ACHN (cell line): ENCODE results near the gene KRT6A.
"Not testable (repeated sequence)": the region's sequence is repeated elsewhere in the genome, so short reads cannot be mapped to it uniquely, and the experiment has no call there.

Experiments
- DNase-seq: peaks from one replicate; pipeline ENCODE4 v3.0.0-alpha.2; 2015
- in situ Hi-C: cut with HindIII; loops from 2 replicates; pipeline ENCODE4 v1.10.0; 2017; ENCODE audit warnings: low sequenced_read_pairs, low pct_ligation_motif_present, low pct_unique_long_range_greater_than_20kb

KRT6A gene

DNA sequence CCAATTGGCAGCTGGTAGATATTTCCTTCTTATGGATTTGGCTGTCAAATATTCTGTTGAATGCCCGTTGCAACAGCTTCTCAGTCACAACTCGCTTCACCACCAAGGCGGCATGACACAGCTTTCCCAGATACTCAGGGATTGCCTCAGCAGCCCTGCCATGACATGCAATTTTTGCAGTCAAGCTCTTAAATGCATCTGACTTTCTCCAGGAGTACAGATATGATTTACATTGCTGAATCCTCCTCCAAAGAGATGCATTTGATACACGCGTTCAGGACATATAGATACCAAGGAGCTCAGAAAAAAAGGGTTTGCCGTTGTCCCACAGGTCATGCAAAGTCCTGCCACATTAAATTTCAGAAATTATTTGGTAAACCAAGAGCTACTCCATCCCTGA is 20.7 kb upstream of the KRT6A start:
- no peak for DNase-seq
- in situ Hi-C loops = no loop called here

DNA sequence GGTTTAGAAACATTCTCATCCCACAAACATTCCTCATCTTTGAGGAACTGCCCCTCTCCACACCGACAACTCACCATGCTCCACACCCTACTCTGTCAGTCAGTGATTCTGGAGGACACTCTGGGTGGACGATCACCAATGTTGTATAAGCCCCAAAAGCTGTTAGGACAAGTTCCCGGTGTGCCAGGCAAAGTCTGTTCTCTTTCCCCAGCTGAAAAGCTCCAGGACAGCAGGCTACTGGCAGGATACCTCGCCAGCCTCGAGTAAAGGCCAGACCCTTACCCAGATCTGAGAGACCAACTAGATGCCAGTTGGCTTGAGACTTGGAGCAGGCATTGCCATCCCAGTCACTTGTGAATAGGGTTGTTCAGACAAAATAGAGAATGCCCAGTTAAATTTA is 15.2 kb upstream of the KRT6A start:
- in situ Hi-C loops = no loop called here
- no peak for DNase-seq

DNA sequence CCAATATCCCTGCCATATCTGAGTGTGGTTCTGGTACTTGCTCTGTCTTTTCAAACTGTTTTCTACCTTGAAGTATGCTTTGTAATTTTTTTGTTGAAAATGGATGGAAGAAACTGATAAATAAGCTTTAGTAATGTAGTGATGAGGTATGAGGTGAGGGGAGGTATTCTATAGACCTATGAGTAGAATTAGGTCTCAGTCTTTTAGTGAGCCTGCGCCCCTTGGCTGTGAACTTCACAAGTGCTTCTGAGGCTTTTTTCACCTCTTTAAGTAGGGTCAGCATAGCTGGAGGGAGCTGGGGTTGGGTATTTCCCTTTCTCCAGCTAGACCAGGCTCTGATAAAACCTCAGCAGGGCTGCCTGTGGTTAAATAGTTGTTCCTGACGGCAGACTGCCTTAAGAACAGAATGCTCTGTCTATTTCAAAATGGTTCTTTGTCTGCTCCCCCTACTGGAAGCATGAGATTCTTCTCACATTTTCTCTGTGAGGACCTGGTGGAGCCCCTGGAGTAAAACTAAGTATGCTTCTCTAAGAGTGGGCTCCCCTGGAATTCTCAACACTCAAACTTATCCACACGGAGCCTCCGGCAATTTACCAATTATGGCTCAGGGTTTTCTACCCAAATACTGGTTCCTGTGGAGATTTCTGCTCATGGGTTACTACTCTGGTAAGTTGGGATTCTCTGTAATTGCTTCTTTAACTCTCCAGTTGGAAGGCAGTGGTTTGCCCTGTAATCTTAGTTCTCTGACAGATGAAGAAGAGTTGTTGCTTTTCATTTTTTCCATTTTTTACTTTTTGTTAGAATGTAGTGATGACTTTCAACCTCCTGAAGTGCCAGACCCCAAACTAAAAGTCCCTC is 14.0 kb upstream of the KRT6A start:
- in situ Hi-C loops = no loop called here
- peak; percentile 63 for DNase-seq

DNA sequence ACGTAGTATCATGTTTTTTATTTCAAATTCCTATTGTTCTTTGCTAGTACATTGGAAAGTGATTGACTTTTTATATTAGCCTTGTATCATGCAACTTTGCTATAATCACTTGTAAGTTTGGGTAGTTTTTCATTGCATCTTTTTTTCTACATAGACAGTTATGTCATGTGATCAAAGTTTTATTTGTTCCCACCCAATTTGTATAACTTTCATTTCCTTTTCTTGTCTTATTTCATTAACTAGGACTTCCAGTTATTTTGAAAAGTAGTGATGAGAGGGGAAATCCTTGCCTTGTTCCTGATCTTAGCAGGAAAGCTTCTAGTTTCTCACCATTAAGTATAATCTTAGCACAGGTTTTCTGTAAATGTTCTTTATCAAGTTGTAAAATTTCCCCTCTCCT is 9.8 kb upstream of the KRT6A start:
- in situ Hi-C loops = no loop called here
- no peak for DNase-seq

DNA sequence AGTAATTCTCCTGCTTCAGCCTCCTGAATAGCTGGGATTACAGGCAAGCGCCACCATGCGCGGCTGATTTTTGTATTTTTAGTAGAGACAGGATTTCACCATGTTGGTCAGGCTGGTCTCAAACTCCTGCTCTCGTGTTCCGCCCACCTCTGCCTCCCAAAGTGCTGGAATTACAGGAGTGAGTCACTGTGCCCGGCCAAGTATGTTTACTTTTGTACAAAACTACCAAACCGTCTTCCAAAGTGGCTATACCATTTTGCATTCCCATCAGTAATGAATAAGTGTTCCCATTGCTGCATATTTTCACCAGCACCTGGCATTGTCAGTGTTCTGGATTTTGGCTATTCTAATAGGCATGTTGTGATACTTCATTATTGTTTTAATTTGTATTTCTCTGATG is 8.4 kb upstream of the KRT6A start:
- no peak for DNase-seq
- in situ Hi-C loops = no loop called here

DNA sequence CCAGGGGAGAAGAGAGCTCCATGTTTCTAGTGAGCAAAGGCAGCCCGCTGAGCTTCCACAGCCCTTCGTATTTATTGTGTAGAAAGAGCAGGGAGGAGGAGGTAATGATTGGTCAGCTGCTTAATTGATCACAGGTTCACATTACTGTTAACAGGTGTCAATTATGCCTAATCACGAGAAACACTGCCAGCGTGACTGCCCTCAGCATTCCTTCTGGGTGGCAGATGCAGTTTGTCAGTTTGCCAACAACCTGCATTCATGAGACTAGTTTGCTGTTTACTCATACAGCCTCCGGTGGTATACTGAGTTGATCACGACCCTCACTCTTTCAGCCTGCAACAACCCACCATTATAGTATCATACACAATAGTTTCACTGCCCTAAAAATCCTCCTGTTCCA is 7.5 kb upstream of the KRT6A start:
- DNase-seq, in situ Hi-C loops: not testable (repeated sequence)

- DNase-seq = no peak
- in situ Hi-C loops = no loop called here
Measured at GRCh38 chr12:52499806-52500560, 6.9 kb upstream of the KRT6A start.

DNA sequence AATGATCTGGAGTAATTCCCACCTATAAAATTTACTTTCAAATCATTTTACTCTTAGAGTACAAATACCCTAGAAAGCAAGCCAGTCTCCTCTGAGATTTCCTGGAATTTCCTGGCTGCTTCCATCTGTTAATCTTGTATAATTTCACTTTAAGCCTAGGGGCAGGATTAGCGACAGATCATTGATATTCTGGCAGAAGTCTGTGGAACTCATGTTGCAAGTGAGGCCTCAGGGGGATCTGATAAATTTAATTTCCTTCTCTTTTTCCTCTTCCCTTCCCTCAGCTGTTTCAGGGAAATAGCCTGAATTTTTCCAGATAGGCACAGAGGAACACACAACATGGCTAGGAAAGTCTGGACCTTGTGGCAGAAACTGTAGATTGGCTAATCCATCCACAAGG is 5.9 kb upstream of the KRT6A start:
- in situ Hi-C loops = no loop called here
- no peak for DNase-seq

DNA sequence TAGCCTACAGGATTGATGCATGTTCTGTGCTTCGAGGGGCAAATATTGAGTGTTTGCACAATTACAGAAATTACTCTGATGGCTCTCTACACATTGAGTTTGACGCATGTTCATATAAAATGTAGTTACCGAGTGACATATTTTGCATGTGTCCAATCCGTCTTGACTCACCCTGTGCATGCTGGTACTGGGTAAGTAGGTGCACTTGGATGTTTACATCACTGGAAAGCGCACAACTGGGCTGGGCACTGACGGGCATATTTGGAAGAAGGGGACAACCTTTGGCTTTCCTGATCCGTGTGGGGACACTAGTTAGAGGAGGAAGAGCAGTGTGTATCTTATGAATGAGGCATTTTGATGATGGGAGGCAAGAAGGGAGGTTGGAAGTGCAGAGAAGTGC is 4.9 kb upstream of the KRT6A start:
- in situ Hi-C loops = no loop called here
- no peak for DNase-seq

DNA sequence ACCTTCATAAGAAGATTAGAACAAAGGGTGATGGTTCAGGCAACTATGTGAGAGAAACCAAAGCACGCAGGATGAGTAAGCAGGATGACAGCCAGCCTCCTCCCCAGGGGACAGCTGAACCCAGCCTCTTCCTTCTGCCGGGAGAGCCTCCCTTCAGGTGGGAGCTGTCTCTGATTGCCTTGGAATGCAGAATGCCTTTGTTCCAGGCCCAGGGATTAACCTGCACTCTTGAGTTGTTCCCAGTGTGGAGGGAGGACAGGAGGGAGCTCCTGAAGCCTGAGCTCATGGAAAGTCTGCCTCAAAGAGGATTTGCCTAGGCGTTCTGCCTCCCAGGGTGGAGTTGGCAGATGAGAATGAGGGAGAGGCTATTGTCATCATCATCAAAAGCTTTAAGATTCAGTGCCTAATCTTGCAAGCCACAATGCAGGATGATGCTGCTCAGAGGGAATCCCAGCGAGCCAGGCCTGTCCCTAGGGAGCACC is 3.6 kb upstream of the KRT6A start:
- in situ Hi-C loops = no loop called here
- peak; percentile 15 for DNase-seq

GRCh38 chr12:52496054-52496453 is 3.0 kb upstream of the KRT6A start:
- DNase-seq = no peak
- in situ Hi-C loops = no loop called here

DNA sequence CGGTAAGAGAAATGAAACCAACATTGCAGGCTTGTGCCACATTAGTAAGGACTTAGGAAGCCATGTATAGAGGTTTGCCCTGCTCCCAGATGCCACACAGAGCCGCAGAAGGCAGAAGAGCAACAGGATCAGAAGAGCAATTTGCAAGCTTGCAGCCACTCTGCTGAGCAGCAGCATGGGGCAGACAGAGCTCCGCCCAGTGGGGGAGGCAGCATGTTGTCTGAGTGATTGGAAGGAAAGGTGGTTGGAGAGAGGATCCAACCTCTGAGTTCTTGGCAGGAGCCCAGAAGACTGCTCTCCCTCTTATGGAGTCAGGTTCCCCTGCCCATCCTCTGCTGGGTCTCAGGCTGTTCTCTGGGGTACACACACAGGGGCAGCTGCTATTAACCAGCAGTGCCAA is 2.3 kb upstream of the KRT6A start:
- in situ Hi-C loops = no loop called here
- DNase-seq = no peak

GRCh38 chr12:52494518-52494917 is 1.5 kb upstream of the KRT6A start:
- in situ Hi-C loops = no loop called here
- DNase-seq = no peak

DNA sequence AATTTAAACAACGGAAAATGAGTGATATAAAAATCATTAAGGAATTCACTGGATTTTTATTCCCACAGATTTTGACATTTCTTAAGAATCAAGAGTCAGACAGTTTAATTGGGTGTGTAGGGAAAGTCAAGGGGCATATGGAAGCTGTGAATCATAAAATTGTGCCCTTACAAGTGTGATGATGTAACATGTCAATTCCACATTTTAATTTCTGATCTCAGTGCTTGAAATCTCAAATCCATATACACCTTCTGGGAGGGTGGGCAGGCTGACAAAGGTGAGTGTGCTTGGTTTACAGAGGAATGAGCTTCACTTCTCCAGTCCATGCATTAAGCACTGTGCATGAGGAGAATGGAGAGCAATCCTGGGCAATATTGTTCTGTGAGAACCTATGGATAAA is 1.0 kb upstream of the KRT6A start:
- DNase-seq = no peak
- in situ Hi-C loops = no loop called here

- DNase-seq, in situ Hi-C loops: not testable (repeated sequence)
Measured at GRCh38 chr12:52492405-52492804, 652 bp downstream of the KRT6A start.

DNA sequence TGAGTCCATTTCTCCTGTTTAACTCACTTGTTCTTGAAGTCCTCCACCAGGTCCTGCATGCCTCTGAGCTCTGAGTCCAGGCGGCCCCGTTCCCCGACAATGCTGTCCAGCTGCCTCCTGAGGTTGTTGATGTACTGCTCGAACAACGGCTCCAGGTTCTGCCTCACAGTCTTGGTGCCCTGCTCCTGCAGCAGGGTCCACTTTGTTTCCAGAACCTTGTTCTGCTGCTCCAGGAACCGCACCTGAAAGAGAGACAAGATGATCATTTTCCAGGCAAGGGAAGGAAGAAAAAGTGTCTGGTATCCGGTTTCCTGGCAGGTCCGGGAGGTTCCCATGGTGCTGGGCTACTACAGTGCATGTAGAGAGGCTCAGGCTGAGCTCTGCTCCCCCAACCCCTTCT is 1.6 kb downstream of the KRT6A start:
- DNase-seq, in situ Hi-C loops: not testable (repeated sequence)

DNA sequence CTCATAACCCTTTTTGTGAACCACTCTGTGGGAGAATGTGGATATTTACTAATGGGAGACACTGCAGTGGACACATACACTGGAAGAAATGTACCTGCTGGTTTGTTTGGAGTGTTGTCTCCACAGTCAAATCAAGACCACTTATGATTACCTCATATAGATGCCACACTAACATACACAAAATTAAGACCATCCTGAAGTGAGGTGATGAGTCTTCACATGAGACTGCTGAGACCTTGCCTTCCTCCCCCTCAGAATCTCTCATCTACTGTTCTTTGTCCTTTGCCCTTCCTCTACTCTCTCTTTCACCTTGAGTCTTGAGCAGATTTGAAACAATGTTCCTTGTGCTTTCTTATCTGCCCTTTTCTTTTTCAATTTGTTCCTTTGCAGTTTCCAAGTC is 4.3 kb downstream of the KRT6A start:
- no peak for DNase-seq

DNA sequence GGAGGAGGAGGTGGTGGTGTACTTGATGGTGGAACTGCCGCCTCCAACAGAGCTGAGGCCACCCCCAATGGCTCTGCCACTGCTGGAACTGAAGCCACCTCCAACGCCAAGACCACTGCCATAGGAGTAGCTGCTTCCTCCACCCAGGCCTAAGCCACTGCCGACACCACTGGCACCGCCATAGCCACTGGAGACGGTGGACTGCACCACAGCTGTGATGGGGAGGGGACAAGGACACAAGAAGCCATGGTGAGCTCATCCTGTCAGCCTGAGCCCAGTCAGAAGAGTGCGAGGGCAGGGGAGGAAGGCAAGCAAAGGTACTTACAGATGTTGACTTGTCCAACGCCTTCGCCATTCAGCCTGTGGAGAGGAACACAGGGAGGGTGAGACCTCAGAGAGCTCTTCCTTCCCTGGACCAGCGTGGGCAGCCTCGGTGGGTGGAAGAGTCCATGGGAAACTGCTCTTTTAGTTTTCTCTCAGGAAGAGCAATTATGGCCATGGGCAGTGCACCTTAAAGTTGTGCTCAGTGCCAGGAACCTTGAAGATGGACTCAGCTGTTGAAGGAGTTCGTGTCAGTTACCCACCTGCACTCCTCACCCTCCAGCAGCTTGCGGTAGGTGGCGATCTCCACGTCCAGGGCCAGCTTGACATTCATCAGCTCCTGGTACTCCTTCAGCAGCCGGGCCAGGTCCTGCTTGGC is 5.2 kb downstream of the KRT6A start:
- DNase-seq, in situ Hi-C loops: not testable (repeated sequence)

More for the DNA sequence above, 4.3 kb downstream of the KRT6A start:
- in situ Hi-C loops = no loop called here

DNA sequence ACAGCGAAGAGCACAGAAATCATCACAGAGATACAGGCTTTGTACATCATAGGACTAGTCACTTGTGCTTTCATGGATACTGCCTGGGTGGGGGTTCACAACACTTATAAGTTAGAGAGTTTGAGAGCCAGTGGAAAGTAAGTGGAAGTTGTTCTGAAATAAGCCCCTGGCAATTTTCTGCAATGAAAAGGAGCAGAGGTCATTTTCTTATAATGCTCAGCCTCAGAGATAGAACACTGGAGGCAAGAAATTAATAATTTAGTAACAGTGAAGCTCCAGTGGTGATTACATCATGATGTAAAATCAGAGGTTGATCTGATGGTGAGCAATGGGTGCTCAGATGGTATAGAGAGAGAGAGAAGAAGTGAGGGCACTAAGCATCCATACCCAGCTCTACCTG is 5.8 kb downstream of the KRT6A start:
- in situ Hi-C loops = no loop called here
- no peak for DNase-seq
